ENCODE results near the gene LYRM1.
"Not testable (repeated sequence)": the region's sequence is repeated elsewhere in the genome, so short reads cannot be mapped to it uniquely, and the experiment has no call there.

Gene LYRM1

GRCh38 chr16:20940871-20941635 is 40.5 kb downstream of the LYRM1 start:
- DNase-seq, result no peak

GRCh38 chr16:20941636-20941926 is 41.0 kb downstream of the LYRM1 start:
- no peak for DNase-seq

GRCh38 chr16:20942256-20942655 is 41.7 kb downstream of the LYRM1 start:
- DNase-seq, result no peak

- no peak for DNase-seq
Observed at GRCh38 chr16:20944861-20945574, 44.4 kb downstream of the LYRM1 start.

- DNase-seq, result not testable (repeated sequence)
Observed at GRCh38 chr16:20945575-20945875, 45.0 kb downstream of the LYRM1 start.

GRCh38 chr16:20946015-20946629 is 45.6 kb downstream of the LYRM1 start:
- DNase-seq, result no peak

- no peak for DNase-seq
Observed at GRCh38 chr16:20948444-20948843, 47.9 kb downstream of the LYRM1 start.

GRCh38 chr16:20949660-20950059 is 49.1 kb downstream of the LYRM1 start:
- DNase-seq, result no peak

- no peak for DNase-seq
Observed at GRCh38 chr16:20950294-20950693, 49.7 kb downstream of the LYRM1 start.

GRCh38 chr16:20952139-20952920 is 51.8 kb downstream of the LYRM1 start:
- DNase-seq, result peak; percentile 45

GRCh38 chr16:20954574-20954973 is 54.0 kb downstream of the LYRM1 start:
- no peak for DNase-seq

GRCh38 chr16:20956319-20956718 is 55.7 kb downstream of the LYRM1 start:
- DNase-seq, result no peak

GRCh38 chr16:20957153-20957552 is 56.6 kb downstream of the LYRM1 start:
- no peak for DNase-seq

- no peak for DNase-seq
Observed at GRCh38 chr16:20960899-20961298, 60.3 kb downstream of the LYRM1 start.

- no peak for DNase-seq
Observed at GRCh38 chr16:20968765-20969164, 68.2 kb downstream of the LYRM1 start.

- no peak for DNase-seq
Observed at GRCh38 chr16:20969386-20969785, 68.8 kb downstream of the LYRM1 start.

- DNase-seq, result no peak
Observed at GRCh38 chr16:20971401-20971800, 70.8 kb downstream of the LYRM1 start.

- not testable (repeated sequence) for DNase-seq
Observed at GRCh38 chr16:20973201-20973600, 72.6 kb downstream of the LYRM1 start.
